K562 (cell line): ENCODE data around the gene SYNGR3. TPM values are rescaled to one million over a fixed set of nuclear protein-coding genes. Genes with fewer than 3 reads are reported as not detected.

Experiments used
- BHLHE40 ChIP-seq: IDR thresholded peaks from 2 replicates; pipeline ENCODE4 v1.6.1; 2011; ENCODE audit warnings: low read length, improper control_type of control experiment
- BRD9 ChIP-seq: fragments of 450-650 bp; IDR thresholded peaks from 2 replicates; pipeline ENCODE4 v1.6.1; 2018; ENCODE audit warnings: low read depth; ENCODE audit not compliant: partially characterized antibody
- EGR1 ChIP-seq: fragments of 450-650 bp; conservative IDR thresholded peaks from 2 replicates; pipeline ENCODE4 v1.6.1; 2017; ENCODE audit warnings: mild to moderate bottlenecking
- EP400 ChIP-seq: fragments of 450-650 bp; IDR thresholded peaks from 2 replicates; pipeline ENCODE4 v1.6.1; 2017; ENCODE audit warnings: antibody characterized with exemption, mild to moderate bottlenecking, moderate library complexity
- FOXP1 ChIP-seq: sonication (generic); formaldehyde crosslinking; IDR thresholded peaks from 2 replicates; pipeline ENCODE4 v1.8.0; 2022; ENCODE audit warnings: mild to moderate bottlenecking, missing genetic modification reagents
- HDGF ChIP-seq: fragments of 450-650 bp; IDR thresholded peaks from 2 replicates; pipeline ENCODE4 v1.6.1; 2016
- ILF3 ChIP-seq: fragments of 450-650 bp; IDR thresholded peaks from 2 replicates; pipeline ENCODE4 v1.6.1; 2018; ENCODE audit warnings: antibody characterized with exemption, mild to moderate bottlenecking, moderate library complexity, borderline replicate concordance
- MECOM ChIP-seq: fragments of 250-450 bp; sonication (Bioruptor Pico); IDR thresholded peaks from 2 replicates; pipeline ENCODE4 v1.8.0; 2022; ENCODE audit warnings: inconsistent platforms
- MYBL2 ChIP-seq, 2 experiments: fragments of 450-650 bp in 1 of 2; sonication (generic) in 1 of 2; formaldehyde crosslinking in 1 of 2; IDR thresholded peaks; 2 replicates each; pipeline versions ENCODE4 v1.6.1 to v1.8.1; 2017 to 2022; ENCODE audit warnings: borderline replicate concordance in 1 of 2, inconsistent platforms in 1 of 2, low read depth in 1 of 2, mild to moderate bottlenecking in 1 of 2, missing genetic modification reagents in 1 of 2, moderate library complexity in 1 of 2
- MYNN ChIP-seq, 2 experiments: sonication (generic); formaldehyde crosslinking in 1 of 2; IDR thresholded peaks; 2 replicates each; pipeline versions ENCODE4 v1.5.0 to v1.6.1; 2016 to 2020; ENCODE audit warnings: antibody characterized with exemption in 1 of 2, missing genetic modification reagents in 1 of 2
- NFE2L1 ChIP-seq: fragments of 450-650 bp; IDR thresholded peaks from 2 replicates; pipeline ENCODE4 v1.6.1; 2016; ENCODE audit warnings: missing genetic modification characterization, low read depth, mild to moderate bottlenecking, missing compliant biosample characterization, moderate library complexity, borderline replicate concordance
- PCBP1 ChIP-seq: fragments of 200-400 bp; formaldehyde crosslinking; IDR thresholded peaks from 2 replicates; pipeline ENCODE4 v1.6.1; 2018; ENCODE audit warnings: mild to moderate bottlenecking, low read depth, low read length; ENCODE audit not compliant: poor library complexity, severe bottlenecking
- POLR2B ChIP-seq: fragments of 450-650 bp; IDR thresholded peaks from 2 replicates; pipeline ENCODE4 v1.6.1; 2018; ENCODE audit warnings: low read depth; ENCODE audit not compliant: partially characterized antibody
- RFX5 ChIP-seq: IDR thresholded peaks from 2 replicates; pipeline ENCODE4 v1.6.1; 2011; ENCODE audit warnings: low read depth, mild to moderate bottlenecking, improper control_type of control experiment, low read length
- SAP30 ChIP-seq: fragments of 200-600 bp; sonication (generic); IDR thresholded peaks from 2 replicates; pipeline ENCODE4 v1.6.1; 2012; ENCODE audit warnings: borderline replicate concordance, low read depth, mild to moderate bottlenecking, moderate library complexity, low read length, control low read depth, inconsistent platforms; ENCODE audit not compliant: insufficient read depth, poor library complexity, severe bottlenecking
- SIN3A ChIP-seq, 2 experiments: fragments of 150-350 bp in 1 of 2; IDR thresholded peaks; 2 replicates each; pipeline ENCODE4 v1.6.1; 2011 to 2016; ENCODE audit warnings: borderline replicate concordance in 2 of 2, low read depth in 2 of 2, low read length in 2 of 2, mild to moderate bottlenecking in 2 of 2, moderate library complexity in 2 of 2; ENCODE audit not compliant: control insufficient read depth in 1 of 2
- ZNF384 ChIP-seq: IDR thresholded peaks from 2 replicates; pipeline ENCODE4 v1.6.1; 2012; ENCODE audit warnings: low read depth, low read length, improper control_type of control experiment
- ZNF589 ChIP-seq: fragments of 200-800 bp; sonication (Bioruptor generic); IDR thresholded peaks from 2 replicates; pipeline ENCODE4 v1.6.1; 2016; ENCODE audit warnings: low read depth, missing genetic modification characterization, missing compliant biosample characterization
- polyA plus RNA-seq, 8 experiments: library from polyadenylated mRNA; depleted of rRNA in 4 of 8; stranded (reverse) in 5 of 8; unstranded in 3 of 8; fragments of >200 nt; fragmentation: Nextera tagmentation in 2 of 8; fragmentation: Illumina TruSeq in 1 of 8; extraction: Ambion mirVana in 2 of 8; extraction: Trizol in 1 of 8; gene quantifications; 2 replicates each; pipeline versions ENCODE4 v1.2.1 to v1.2.3, GENCODE V29; 2011 to 2014; ENCODE audit warnings: inconsistent platforms in 1 of 8, missing spikeins in 1 of 8
- total RNA-seq, 7 experiments: library from RNA; depleted of rRNA in 6 of 7; stranded (reverse); fragments of >200 nt in 6 of 7; fragmentation: Illumina TruSeq in 2 of 7; extraction: Trizol in 2 of 7; gene quantifications; 2 replicates each; pipeline versions ENCODE4 v1.2.1 to v1.2.3, GENCODE V29; 2011 to 2021; ENCODE audit warnings: low replicate concordance in 1 of 7
- TF ChIP-seq, protein P1 (sequence below): sonication (generic); formaldehyde crosslinking; IDR thresholded peaks from 2 replicates; pipeline ENCODE4 v1.8.0; 2023; ENCODE audit warnings: mild to moderate bottlenecking, missing genetic modification reagents
- TF ChIP-seq, protein P2 (sequence below): fragments of 450-650 bp; IDR thresholded peaks from 2 replicates; pipeline ENCODE4 v1.6.1; 2016; ENCODE audit warnings: antibody characterized with exemption
- TF ChIP-seq, protein P3 (sequence below): IDR thresholded peaks from 2 replicates; pipeline ENCODE4 v1.6.1; 2011; ENCODE audit warnings: borderline replicate concordance, low read depth, mild to moderate bottlenecking, moderate library complexity, low read length; ENCODE audit not compliant: insufficient read depth, poor library complexity, severe bottlenecking

Gene SYNGR3
- total and polyA plus RNA-seq, 9 of the 15 experiments (the other 6 are each of a cell fraction or from before 2014, with no cell fraction given): 3.7 to 69.2 (median 36.3) TPM

DNA sequence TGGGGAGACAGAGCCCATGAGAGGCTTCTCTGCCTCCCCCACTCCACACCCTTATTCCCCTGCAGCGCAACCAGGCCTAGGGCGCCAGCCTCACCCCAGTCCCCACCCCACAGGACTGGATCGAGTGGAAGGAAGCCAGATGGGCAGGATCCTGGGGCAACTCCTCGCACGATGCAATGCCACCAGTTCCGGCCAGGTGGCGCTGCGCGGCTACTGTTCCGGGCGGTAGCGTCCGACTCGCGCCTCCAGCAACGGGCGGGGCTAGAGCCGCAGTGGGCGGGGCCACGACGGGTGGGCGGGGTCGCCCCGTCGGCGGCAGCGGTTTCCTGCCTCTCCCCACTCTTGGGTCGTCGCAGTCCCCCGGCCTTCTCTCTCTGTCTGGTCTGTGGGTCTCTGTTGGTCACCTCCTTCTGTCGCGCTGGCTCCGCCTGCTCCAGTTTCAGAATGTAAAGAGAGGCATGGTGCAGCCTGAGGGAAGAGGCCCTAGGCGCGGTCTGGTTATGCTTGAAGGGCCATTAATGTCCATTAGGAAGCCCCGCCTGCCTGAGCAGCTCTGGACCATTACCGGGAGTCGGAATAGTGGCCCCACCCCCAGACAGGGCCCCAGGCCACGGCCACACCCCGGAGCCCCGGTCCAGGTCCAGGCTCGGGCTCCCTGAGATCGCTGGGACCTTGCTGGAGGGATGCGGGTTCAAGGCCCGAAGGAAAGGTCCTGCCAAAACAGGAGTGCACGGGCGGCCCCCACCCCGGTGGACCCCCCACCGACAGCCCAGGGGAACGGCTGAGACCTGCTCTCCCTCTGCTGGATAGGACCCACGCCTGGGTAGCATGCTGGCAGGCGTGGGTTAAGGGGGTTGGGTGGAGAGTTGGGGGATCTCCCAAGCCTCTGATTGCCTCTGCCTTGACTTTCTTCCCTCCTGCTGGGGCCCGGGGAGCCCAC is 33.6 kb downstream of the SYNGR3 start (continued):
- no peak for TF ChIP-seq MYBL2 (IDR thresholded peaks at IDR 0.05; ENCODE audit: low read depth)
- no peak for TF ChIP-seq MYBL2 (CRISPR knock-in tag; IDR thresholded peaks at IDR 0.05; ENCODE audit: borderline replicate concordance)
- peak; percentile 32; the same call in 1 of the 2 replicates for TF ChIP-seq EP400
- peak; percentile 55; the same call in 1 of the 2 replicates for TF ChIP-seq FOXP1 (CRISPR knock-in tag)
- peak; percentile 43 for TF ChIP-seq EGR1
- TF ChIP-seq, protein P1, sequence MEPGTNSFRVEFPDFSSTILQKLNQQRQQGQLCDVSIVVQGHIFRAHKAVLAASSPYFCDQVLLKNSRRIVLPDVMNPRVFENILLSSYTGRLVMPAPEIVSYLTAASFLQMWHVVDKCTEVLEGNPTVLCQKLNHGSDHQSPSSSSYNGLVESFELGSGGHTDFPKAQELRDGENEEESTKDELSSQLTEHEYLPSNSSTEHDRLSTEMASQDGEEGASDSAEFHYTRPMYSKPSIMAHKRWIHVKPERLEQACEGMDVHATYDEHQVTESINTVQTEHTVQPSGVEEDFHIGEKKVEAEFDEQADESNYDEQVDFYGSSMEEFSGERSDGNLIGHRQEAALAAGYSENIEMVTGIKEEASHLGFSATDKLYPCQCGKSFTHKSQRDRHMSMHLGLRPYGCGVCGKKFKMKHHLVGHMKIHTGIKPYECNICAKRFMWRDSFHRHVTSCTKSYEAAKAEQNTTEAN (CRISPR knock-in tag): 0 out of 2 replicates have a peak, but pooled peaks have one; percentile 33
- TF ChIP-seq ZNF589 (CRISPR knock-in tag): no peak
- TF ChIP-seq BHLHE40: peak; percentile 41; the same call in 1 of the 2 replicates
- no peak for TF ChIP-seq NFE2L1
- TF ChIP-seq SAP30: peak; percentile 32
- TF ChIP-seq MYNN (IDR thresholded peaks at IDR 0.05): 0 out of 2 replicates have a peak, but pooled peaks have one; percentile 14
- no peak for TF ChIP-seq MYNN (CRISPR knock-in tag; IDR thresholded peaks at IDR 0.05)
- TF ChIP-seq, protein P2, sequence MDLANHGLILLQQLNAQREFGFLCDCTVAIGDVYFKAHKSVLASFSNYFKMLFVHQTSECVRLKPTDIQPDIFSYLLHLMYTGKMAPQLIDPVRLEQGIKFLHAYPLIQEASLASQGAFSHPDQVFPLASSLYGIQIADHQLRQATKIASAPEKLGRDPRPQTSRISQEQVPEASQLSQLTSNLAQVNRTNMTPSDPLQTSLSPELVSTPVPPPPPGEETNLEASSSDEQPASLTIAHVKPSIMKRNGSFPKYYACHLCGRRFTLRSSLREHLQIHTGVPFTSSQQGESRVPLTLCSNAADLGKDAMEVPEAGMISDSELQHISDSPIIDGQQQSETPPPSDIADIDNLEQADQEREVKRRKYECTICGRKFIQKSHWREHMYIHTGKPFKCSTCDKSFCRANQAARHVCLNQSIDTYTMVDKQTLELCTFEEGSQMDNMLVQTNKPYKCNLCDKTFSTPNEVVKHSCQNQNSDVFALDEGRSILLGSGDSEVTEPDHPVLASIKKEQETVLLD: no peak
- peak; percentile 23 to 45; a peak in 2 of 4 replicates for TF ChIP-seq SIN3A (IDR thresholded peaks at IDR 0.05; ENCODE audit: borderline replicate concordance in 2 of 2, control insufficient read depth in 1 of 2, low read depth in 2 of 2, low read length in 2 of 2)
- no peak for TF ChIP-seq MECOM (CRISPR knock-in tag)
- TF ChIP-seq POLR2B: no peak
- TF ChIP-seq BRD9: no peak
- peak; percentile 57; the same call in 1 of the 2 replicates for TF ChIP-seq HDGF
- TF ChIP-seq ILF3: no peak
- peak; percentile 25; the same call in 1 of the 2 replicates for TF ChIP-seq RFX5
- peak; percentile 28 for TF ChIP-seq PCBP1
- peak; percentile 47; the same call in 1 of the 2 replicates for TF ChIP-seq ZNF384
- TF ChIP-seq, protein P3, sequence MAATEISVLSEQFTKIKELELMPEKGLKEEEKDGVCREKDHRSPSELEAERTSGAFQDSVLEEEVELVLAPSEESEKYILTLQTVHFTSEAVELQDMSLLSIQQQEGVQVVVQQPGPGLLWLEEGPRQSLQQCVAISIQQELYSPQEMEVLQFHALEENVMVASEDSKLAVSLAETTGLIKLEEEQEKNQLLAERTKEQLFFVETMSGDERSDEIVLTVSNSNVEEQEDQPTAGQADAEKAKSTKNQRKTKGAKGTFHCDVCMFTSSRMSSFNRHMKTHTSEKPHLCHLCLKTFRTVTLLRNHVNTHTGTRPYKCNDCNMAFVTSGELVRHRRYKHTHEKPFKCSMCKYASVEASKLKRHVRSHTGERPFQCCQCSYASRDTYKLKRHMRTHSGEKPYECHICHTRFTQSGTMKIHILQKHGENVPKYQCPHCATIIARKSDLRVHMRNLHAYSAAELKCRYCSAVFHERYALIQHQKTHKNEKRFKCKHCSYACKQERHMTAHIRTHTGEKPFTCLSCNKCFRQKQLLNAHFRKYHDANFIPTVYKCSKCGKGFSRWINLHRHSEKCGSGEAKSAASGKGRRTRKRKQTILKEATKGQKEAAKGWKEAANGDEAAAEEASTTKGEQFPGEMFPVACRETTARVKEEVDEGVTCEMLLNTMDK: peak; percentile 16
